Measurements from ENCODE around the gene ERO1B.
"Not testable (repeated sequence)": the region's sequence is repeated elsewhere in the genome, so short reads cannot be mapped to it uniquely, and the experiment has no call there.

ERO1B gene

GRCh38 chr1:236281654-236282424, at the start of gene ERO1B:
Gene ERO1B, minus strand, starts transcription at chr1:236281958. Its CDS starts 175 bp downstream, at chr1:236281783.
- no peaks in the 10 kb centered on the region for H3K9me3 ChIP-seq (ENCODE audit: control insufficient read depth, low read length)
- H3K27me3 ChIP-seq (replicated peaks; ENCODE audit: control insufficient read depth, insufficient read depth, low read length): peaks cover 24% of the 10 kb centered on the region
- peak within 1 kb of the TSS; percentile 90 for H3K4me3 ChIP-seq (ENCODE audit: low read length)
- H3K36me3 ChIP-seq (ENCODE audit: control insufficient read depth, insufficient read depth, low read length, severe bottlenecking): no peaks in the 10 kb centered on the region
- peak; percentile 99 for DNase-seq (ENCODE audit: low read depth)
- peaks cover 5% of the 10 kb centered on the region for H3K4me1 ChIP-seq (ENCODE audit: control insufficient read depth, insufficient read depth, low read length)
- peak within 1 kb of the TSS; percentile 81 for H3K9ac ChIP-seq (ENCODE audit: low read length)

GRCh38 chr1:236331412-236331811, 49.7 kb upstream of the ERO1B start:
- DNase-seq (ENCODE audit: low read depth); H3K4me1 ChIP-seq (ENCODE audit: control insufficient read depth, insufficient read depth, low read length); H3K36me3 ChIP-seq (ENCODE audit: control insufficient read depth, insufficient read depth, low read length, severe bottlenecking); H3K4me3 ChIP-seq (ENCODE audit: low read length); H3K27me3 ChIP-seq (replicated peaks; ENCODE audit: control insufficient read depth, insufficient read depth, low read length); H3K9me3 ChIP-seq (ENCODE audit: control insufficient read depth, low read length); H3K9ac ChIP-seq (ENCODE audit: low read length): not testable (repeated sequence)

GRCh38 chr1:236326432-236326831, 44.7 kb upstream of the ERO1B start:
- DNase-seq (ENCODE audit: low read depth): no peak
- H3K9me3 ChIP-seq (ENCODE audit: control insufficient read depth, low read length): peaks cover 23% of the 10 kb centered on the region

GRCh38 chr1:236325567-236325966, 43.8 kb upstream of the ERO1B start:
- Histone ChIP-seq H3K4me1 (ENCODE audit: control insufficient read depth, insufficient read depth, low read length) (no peaks in the 10 kb centered on the region), H3K9ac (ENCODE audit: low read length) (no peak overlapping the region), H3K36me3 (ENCODE audit: control insufficient read depth, insufficient read depth, low read length, severe bottlenecking) (no peaks in the 10 kb centered on the region), H3K27me3 (replicated peaks; ENCODE audit: control insufficient read depth, insufficient read depth, low read length) (no peaks in the 10 kb centered on the region), H3K4me3 (ENCODE audit: low read length) (no peak overlapping the region), H3K9me3 (ENCODE audit: control insufficient read depth, low read length) (peaks cover 32% of the 10 kb centered on the region)
- no peak for DNase-seq (ENCODE audit: low read depth)

More at GRCh38 chr1:236326432-236326831, 44.7 kb upstream of the ERO1B start:
- no peaks in the 10 kb centered on the region for H3K27me3 ChIP-seq (replicated peaks; ENCODE audit: control insufficient read depth, insufficient read depth, low read length)
- H3K4me3 ChIP-seq (ENCODE audit: low read length): no peak overlapping the region
- H3K4me1 ChIP-seq (ENCODE audit: control insufficient read depth, insufficient read depth, low read length): no peaks in the 10 kb centered on the region
- no peak overlapping the region for H3K9ac ChIP-seq (ENCODE audit: low read length)
- no peaks in the 10 kb centered on the region for H3K36me3 ChIP-seq (ENCODE audit: control insufficient read depth, insufficient read depth, low read length, severe bottlenecking)

GRCh38 chr1:236323819-236324411, 42.2 kb upstream of the ERO1B start:
- H3K36me3 ChIP-seq (ENCODE audit: control insufficient read depth, insufficient read depth, low read length, severe bottlenecking): no peaks in the 10 kb centered on the region
- DNase-seq (ENCODE audit: low read depth): no peak
- no peaks in the 10 kb centered on the region for H3K4me1 ChIP-seq (ENCODE audit: control insufficient read depth, insufficient read depth, low read length)
- H3K9ac ChIP-seq (ENCODE audit: low read length): no peak overlapping the region
- peaks cover 36% of the 10 kb centered on the region for H3K9me3 ChIP-seq (ENCODE audit: control insufficient read depth, low read length)
- no peaks in the 10 kb centered on the region for H3K27me3 ChIP-seq (replicated peaks; ENCODE audit: control insufficient read depth, insufficient read depth, low read length)
- no peak overlapping the region for H3K4me3 ChIP-seq (ENCODE audit: low read length)

- Histone ChIP-seq H3K4me3 (ENCODE audit: low read length) (no peak overlapping the region), H3K9ac (ENCODE audit: low read length) (no peak overlapping the region), H3K4me1 (ENCODE audit: control insufficient read depth, insufficient read depth, low read length) (no peaks in the 10 kb centered on the region), H3K27me3 (replicated peaks; ENCODE audit: control insufficient read depth, insufficient read depth, low read length) (no peaks in the 10 kb centered on the region), H3K36me3 (ENCODE audit: control insufficient read depth, insufficient read depth, low read length, severe bottlenecking) (no peaks in the 10 kb centered on the region), H3K9me3 (ENCODE audit: control insufficient read depth, low read length) (peaks cover 36% of the 10 kb centered on the region)
- no peak for DNase-seq (ENCODE audit: low read depth)
Observed at GRCh38 chr1:236322566-236323409, 41.0 kb upstream of the ERO1B start.

- Histone ChIP-seq H3K4me3 (ENCODE audit: low read length) (no peak overlapping the region), H3K36me3 (ENCODE audit: control insufficient read depth, insufficient read depth, low read length, severe bottlenecking) (no peaks in the 10 kb centered on the region), H3K4me1 (ENCODE audit: control insufficient read depth, insufficient read depth, low read length) (no peaks in the 10 kb centered on the region), H3K9me3 (ENCODE audit: control insufficient read depth, low read length) (peaks cover 36% of the 10 kb centered on the region), H3K27me3 (replicated peaks; ENCODE audit: control insufficient read depth, insufficient read depth, low read length) (peaks cover under 1% of the 10 kb centered on the region), H3K9ac (ENCODE audit: low read length) (no peak overlapping the region)
- DNase-seq (ENCODE audit: low read depth): no peak
Observed at GRCh38 chr1:236321101-236321500, 39.3 kb upstream of the ERO1B start.

- Histone ChIP-seq H3K9me3 (ENCODE audit: control insufficient read depth, low read length) (peaks cover 36% of the 10 kb centered on the region), H3K36me3 (ENCODE audit: control insufficient read depth, insufficient read depth, low read length, severe bottlenecking) (no peaks in the 10 kb centered on the region), H3K9ac (ENCODE audit: low read length) (no peak overlapping the region), H3K27me3 (replicated peaks; ENCODE audit: control insufficient read depth, insufficient read depth, low read length) (peaks cover 3% of the 10 kb centered on the region), H3K4me3 (ENCODE audit: low read length) (no peak overlapping the region), H3K4me1 (ENCODE audit: control insufficient read depth, insufficient read depth, low read length) (no peaks in the 10 kb centered on the region)
- no peak for DNase-seq (ENCODE audit: low read depth)
Observed at GRCh38 chr1:236320671-236321070, 38.9 kb upstream of the ERO1B start.

GRCh38 chr1:236320214-236320613, 38.5 kb upstream of the ERO1B start:
- H3K36me3 ChIP-seq (ENCODE audit: control insufficient read depth, insufficient read depth, low read length, severe bottlenecking): no peaks in the 10 kb centered on the region
- no peaks in the 10 kb centered on the region for H3K4me1 ChIP-seq (ENCODE audit: control insufficient read depth, insufficient read depth, low read length)
- H3K9me3 ChIP-seq (ENCODE audit: control insufficient read depth, low read length): peaks cover 36% of the 10 kb centered on the region
- H3K9ac ChIP-seq (ENCODE audit: low read length): no peak overlapping the region
- no peak for DNase-seq (ENCODE audit: low read depth)
- H3K27me3 ChIP-seq (replicated peaks; ENCODE audit: control insufficient read depth, insufficient read depth, low read length): peaks cover 3% of the 10 kb centered on the region
- H3K4me3 ChIP-seq (ENCODE audit: low read length): no peak overlapping the region

- H3K36me3 ChIP-seq (ENCODE audit: control insufficient read depth, insufficient read depth, low read length, severe bottlenecking): no peaks in the 10 kb centered on the region
- no peak overlapping the region for H3K9ac ChIP-seq (ENCODE audit: low read length)
- peaks cover 13% of the 10 kb centered on the region for H3K9me3 ChIP-seq (ENCODE audit: control insufficient read depth, low read length)
- DNase-seq (ENCODE audit: low read depth): no peak
- no peaks in the 10 kb centered on the region for H3K4me1 ChIP-seq (ENCODE audit: control insufficient read depth, insufficient read depth, low read length)
- H3K27me3 ChIP-seq (replicated peaks; ENCODE audit: control insufficient read depth, insufficient read depth, low read length): peaks cover 7% of the 10 kb centered on the region
- H3K4me3 ChIP-seq (ENCODE audit: low read length): no peak overlapping the region
Observed at GRCh38 chr1:236316437-236316836, 34.7 kb upstream of the ERO1B start.

- H3K4me1 ChIP-seq (ENCODE audit: control insufficient read depth, insufficient read depth, low read length): no peaks in the 10 kb centered on the region
- no peak overlapping the region for H3K9ac ChIP-seq (ENCODE audit: low read length)
- DNase-seq (ENCODE audit: low read depth): no peak
- no peak overlapping the region for H3K4me3 ChIP-seq (ENCODE audit: low read length)
- no peaks in the 10 kb centered on the region for H3K36me3 ChIP-seq (ENCODE audit: control insufficient read depth, insufficient read depth, low read length, severe bottlenecking)
- peaks cover 7% of the 10 kb centered on the region for H3K27me3 ChIP-seq (replicated peaks; ENCODE audit: control insufficient read depth, insufficient read depth, low read length)
- H3K9me3 ChIP-seq (ENCODE audit: control insufficient read depth, low read length): peaks cover 3% of the 10 kb centered on the region
Observed at GRCh38 chr1:236315518-236315917, 33.8 kb upstream of the ERO1B start.
